ENCODE measurements around the gene SLC35E1. TPM values are rescaled to one million over a fixed set of nuclear protein-coding genes. Genes with fewer than 3 reads are reported as not detected.

The SLC35E1 gene
- total RNA-seq, 1 donor from 2014 or later: 44.5 TPM

GRCh38 chr19:16584248-16585093, 12.3 kb upstream of the SLC35E1 start:
- no peak for TF ChIP-seq CTCF (conservative IDR thresholded peaks at IDR 0.05)
- DNase-seq (ENCODE audit: extremely low spot score, unreplicated experiment): no peak
- H3K4me3 Mint-ChIP-seq: peak overlapping the region; percentile 74
- no peaks in the 10 kb centered on the region for H3K27me3 Mint-ChIP-seq
- H3K9me3 Mint-ChIP-seq: no peaks in the 10 kb centered on the region
- H3K27ac Mint-ChIP-seq: peak overlapping the region; percentile 91
- H3K36me3 Mint-ChIP-seq: no peaks in the 10 kb centered on the region
- peaks cover 40% of the 10 kb centered on the region for H3K4me1 Mint-ChIP-seq (ENCODE audit: unreplicated experiment)

GRCh38 chr19:16582486-16583261, 10.5 kb upstream of the SLC35E1 start:
- peaks cover 24% of the 10 kb centered on the region for H3K4me1 Mint-ChIP-seq (ENCODE audit: unreplicated experiment)
- H3K27me3 Mint-ChIP-seq: no peaks in the 10 kb centered on the region
- H3K4me3 Mint-ChIP-seq: no peak overlapping the region
- no peaks in the 10 kb centered on the region for H3K9me3 Mint-ChIP-seq
- H3K27ac Mint-ChIP-seq: peak overlapping the region; percentile 75
- H3K36me3 Mint-ChIP-seq: no peaks in the 10 kb centered on the region
- no peak for TF ChIP-seq CTCF (conservative IDR thresholded peaks at IDR 0.05)
- DNase-seq (ENCODE audit: extremely low spot score, unreplicated experiment): no peak

GRCh38 chr19:16581971-16582343, 9.7 kb upstream of the SLC35E1 start:
- no peaks in the 10 kb centered on the region for H3K9me3 Mint-ChIP-seq

GRCh38 chr19:16581145-16581970, 9.1 kb upstream of the SLC35E1 start:
- DNase-seq (ENCODE audit: extremely low spot score, unreplicated experiment): no peak
- H3K27ac Mint-ChIP-seq: peak overlapping the region; percentile 75
- H3K4me3 Mint-ChIP-seq: peak overlapping the region; percentile 49
- H3K9me3 Mint-ChIP-seq: no peaks in the 10 kb centered on the region
- H3K27me3 Mint-ChIP-seq: no peaks in the 10 kb centered on the region
- H3K4me1 Mint-ChIP-seq (ENCODE audit: unreplicated experiment): peaks cover 22% of the 10 kb centered on the region
- TF ChIP-seq CTCF (conservative IDR thresholded peaks at IDR 0.05): no peak
- no peaks in the 10 kb centered on the region for H3K36me3 Mint-ChIP-seq

More at GRCh38 chr19:16581971-16582343, 9.7 kb upstream of the SLC35E1 start:
- peak overlapping the region; percentile 75 for H3K27ac Mint-ChIP-seq
- H3K27me3 Mint-ChIP-seq: no peaks in the 10 kb centered on the region
- no peak for TF ChIP-seq CTCF (conservative IDR thresholded peaks at IDR 0.05)
- H3K36me3 Mint-ChIP-seq: no peaks in the 10 kb centered on the region
- DNase-seq (ENCODE audit: extremely low spot score, unreplicated experiment): no peak
- peaks cover 22% of the 10 kb centered on the region for H3K4me1 Mint-ChIP-seq (ENCODE audit: unreplicated experiment)
- peak overlapping the region; percentile 49 for H3K4me3 Mint-ChIP-seq

- no peak for TF ChIP-seq CTCF (conservative IDR thresholded peaks at IDR 0.05)
- Mint-ChIP-seq H3K27me3 (no peaks in the 10 kb centered on the region), H3K27ac (peak overlapping the region; percentile 11), H3K4me3 (no peak overlapping the region), H3K9me3 (no peaks in the 10 kb centered on the region), H3K36me3 (peaks cover 3% of the 10 kb centered on the region), H3K4me1 (ENCODE audit: unreplicated experiment) (peaks cover 12% of the 10 kb centered on the region)
- no peak for DNase-seq (ENCODE audit: extremely low spot score, unreplicated experiment)
Observed at GRCh38 chr19:16579381-16579780, 7.2 kb upstream of the SLC35E1 start.

Measured in type B pancreatic cell (in vitro differentiated cells).